ENCODE data around the gene MPP2.

Gene MPP2

DNA sequence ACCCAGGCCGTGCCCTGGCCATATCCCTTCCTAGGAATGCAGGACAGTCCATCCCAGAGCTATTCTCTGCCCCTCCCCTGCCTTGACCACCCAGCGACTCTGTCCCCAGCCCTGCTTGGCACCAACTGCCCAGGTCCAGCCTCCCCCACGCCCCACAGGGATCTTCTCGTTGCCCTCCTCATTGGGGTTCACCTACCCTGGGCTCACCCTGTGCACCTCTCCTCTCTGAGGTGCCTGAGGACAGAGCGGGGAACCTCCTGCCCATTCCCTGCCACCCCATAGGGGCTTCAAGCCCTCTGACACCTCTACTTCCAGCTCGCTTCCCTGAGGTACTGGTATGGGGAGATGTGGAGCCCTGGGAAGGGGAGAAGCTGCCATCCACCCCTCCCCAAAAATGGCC, 6.2 kb upstream of the MPP2 start:
- Histone ChIP-seq H3K27ac (ENCODE audit: low read depth, low read length) (no peak overlapping the region), H2AFZ (ENCODE audit: low read depth, low read length, severe bottlenecking) (no peak overlapping the region), H3F3A (ENCODE audit: insufficient read depth) (no peaks in the 10 kb centered on the region), H3K9ac (ENCODE audit: low read length) (no peak overlapping the region), H3K9me2 (replicated peaks; ENCODE audit: insufficient read depth, low read length) (no peaks in the 10 kb centered on the region), H3K4me2 (ENCODE audit: low read depth, low read length, poor library complexity, severe bottlenecking) (no peak overlapping the region), H3K27me3 (ENCODE audit: low read length) (no peaks in the 10 kb centered on the region), H3K9me3 (ENCODE audit: insufficient read depth, low read length) (no peaks in the 10 kb centered on the region), H4K20me1 (ENCODE audit: low read depth, low read length) (no peaks in the 10 kb centered on the region), H3K4me3 (ENCODE audit: insufficient read depth, low read length, poor library complexity, severe bottlenecking) (no peak overlapping the region), H3K36me3 (ENCODE audit: low read length) (no peaks in the 10 kb centered on the region), H3K79me2 (ENCODE audit: insufficient read depth, low read length) (no peaks in the 10 kb centered on the region)
- TF ChIP-seq EZH2phosphoT487 (conservative IDR thresholded peaks at IDR 0.05; ENCODE audit: low read length), result no peak
- TF ChIP-seq, protein P1, sequence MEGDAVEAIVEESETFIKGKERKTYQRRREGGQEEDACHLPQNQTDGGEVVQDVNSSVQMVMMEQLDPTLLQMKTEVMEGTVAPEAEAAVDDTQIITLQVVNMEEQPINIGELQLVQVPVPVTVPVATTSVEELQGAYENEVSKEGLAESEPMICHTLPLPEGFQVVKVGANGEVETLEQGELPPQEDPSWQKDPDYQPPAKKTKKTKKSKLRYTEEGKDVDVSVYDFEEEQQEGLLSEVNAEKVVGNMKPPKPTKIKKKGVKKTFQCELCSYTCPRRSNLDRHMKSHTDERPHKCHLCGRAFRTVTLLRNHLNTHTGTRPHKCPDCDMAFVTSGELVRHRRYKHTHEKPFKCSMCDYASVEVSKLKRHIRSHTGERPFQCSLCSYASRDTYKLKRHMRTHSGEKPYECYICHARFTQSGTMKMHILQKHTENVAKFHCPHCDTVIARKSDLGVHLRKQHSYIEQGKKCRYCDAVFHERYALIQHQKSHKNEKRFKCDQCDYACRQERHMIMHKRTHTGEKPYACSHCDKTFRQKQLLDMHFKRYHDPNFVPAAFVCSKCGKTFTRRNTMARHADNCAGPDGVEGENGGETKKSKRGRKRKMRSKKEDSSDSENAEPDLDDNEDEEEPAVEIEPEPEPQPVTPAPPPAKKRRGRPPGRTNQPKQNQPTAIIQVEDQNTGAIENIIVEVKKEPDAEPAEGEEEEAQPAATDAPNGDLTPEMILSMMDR (IDR thresholded peaks at IDR 0.05; ENCODE audit: insufficient read depth, low read length, poor library complexity, severe bottlenecking), result no peak

DNA sequence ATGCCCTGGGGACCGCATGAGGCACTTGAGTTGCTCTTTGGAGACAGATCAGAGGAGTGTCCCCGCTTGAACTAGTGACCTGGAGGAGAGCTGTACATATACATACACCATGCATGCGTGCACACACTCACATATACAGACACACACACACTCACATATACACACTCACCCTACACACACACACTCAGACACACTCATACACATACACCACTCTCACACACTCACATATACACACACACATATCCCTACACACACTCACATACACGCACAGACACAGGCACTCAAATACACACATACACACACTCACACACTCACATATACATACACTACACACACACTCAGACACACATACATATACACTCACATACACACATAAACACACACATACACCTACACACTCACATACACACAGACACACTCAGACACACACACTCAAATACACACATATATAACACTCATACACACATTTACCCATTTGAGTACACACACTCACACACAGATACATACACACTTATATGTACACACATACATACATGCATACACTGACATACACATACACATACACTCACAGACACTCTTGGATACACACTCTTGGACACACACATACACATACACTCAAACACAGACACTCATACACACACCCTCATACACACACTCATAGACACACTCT, 5.4 kb upstream of the MPP2 start:
- Histone ChIP-seq H3K9me3 (ENCODE audit: insufficient read depth, low read length) (no peaks in the 10 kb centered on the region), H2AFZ (ENCODE audit: low read depth, low read length, severe bottlenecking) (no peak overlapping the region), H3K36me3 (ENCODE audit: low read length) (no peaks in the 10 kb centered on the region), H3K4me3 (ENCODE audit: insufficient read depth, low read length, poor library complexity, severe bottlenecking) (no peak overlapping the region), H3K4me2 (ENCODE audit: low read depth, low read length, poor library complexity, severe bottlenecking) (no peak overlapping the region), H3K9me2 (replicated peaks; ENCODE audit: insufficient read depth, low read length) (no peaks in the 10 kb centered on the region), H3K27me3 (ENCODE audit: low read length) (no peaks in the 10 kb centered on the region), H3K79me2 (ENCODE audit: insufficient read depth, low read length) (no peaks in the 10 kb centered on the region), H3K27ac (ENCODE audit: low read depth, low read length) (no peak overlapping the region), H3F3A (ENCODE audit: insufficient read depth) (no peaks in the 10 kb centered on the region), H3K9ac (ENCODE audit: low read length) (no peak overlapping the region), H4K20me1 (ENCODE audit: low read depth, low read length) (no peaks in the 10 kb centered on the region)
- no peak for TF ChIP-seq EZH2phosphoT487 (conservative IDR thresholded peaks at IDR 0.05; ENCODE audit: low read length)
- TF ChIP-seq, protein P1 (IDR thresholded peaks at IDR 0.05; ENCODE audit: insufficient read depth, low read length, poor library complexity, severe bottlenecking), result no peak

DNA sequence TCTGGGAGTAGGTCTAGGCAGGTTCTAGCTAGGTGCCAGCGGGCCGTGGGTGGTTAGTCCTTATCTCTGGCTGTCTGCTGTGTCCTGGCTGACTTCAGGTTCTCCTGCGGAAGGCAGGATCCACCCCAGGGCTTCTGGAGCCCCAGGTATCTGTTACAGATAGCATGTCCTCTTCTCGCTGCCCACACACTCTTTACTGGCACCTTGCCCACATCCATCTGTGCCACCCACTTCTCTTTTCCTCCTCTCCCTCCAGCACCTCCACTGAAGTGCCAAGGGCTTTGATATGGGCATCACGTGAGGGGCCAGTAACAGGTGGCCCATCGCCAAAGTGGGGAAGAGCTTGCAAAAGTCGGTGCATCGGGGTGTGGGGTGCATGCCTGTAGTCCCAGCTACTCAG, 4.6 kb upstream of the MPP2 start:
- no peaks in the 10 kb centered on the region for H3K36me3 ChIP-seq (ENCODE audit: low read length)
- no peaks in the 10 kb centered on the region for H3K79me2 ChIP-seq (ENCODE audit: insufficient read depth, low read length)
- no peak overlapping the region for H3K4me2 ChIP-seq (ENCODE audit: low read depth, low read length, poor library complexity, severe bottlenecking)
- H4K20me1 ChIP-seq (ENCODE audit: low read depth, low read length), result no peaks in the 10 kb centered on the region
- H2AFZ ChIP-seq (ENCODE audit: low read depth, low read length, severe bottlenecking), result no peak overlapping the region
- H3K9me2 ChIP-seq (replicated peaks; ENCODE audit: insufficient read depth, low read length), result no peaks in the 10 kb centered on the region
- H3K27me3 ChIP-seq (ENCODE audit: low read length), result no peaks in the 10 kb centered on the region
- TF ChIP-seq EZH2phosphoT487 (conservative IDR thresholded peaks at IDR 0.05; ENCODE audit: low read length), result no peak
- TF ChIP-seq, protein P1 (IDR thresholded peaks at IDR 0.05; ENCODE audit: insufficient read depth, low read length, poor library complexity, severe bottlenecking), result no peak
- no peak overlapping the region for H3K27ac ChIP-seq (ENCODE audit: low read depth, low read length)
- no peaks in the 10 kb centered on the region for H3F3A ChIP-seq (ENCODE audit: insufficient read depth)
- H3K9ac ChIP-seq (ENCODE audit: low read length), result no peak overlapping the region
- H3K4me3 ChIP-seq (ENCODE audit: insufficient read depth, low read length, poor library complexity, severe bottlenecking), result no peak overlapping the region
- no peaks in the 10 kb centered on the region for H3K9me3 ChIP-seq (ENCODE audit: insufficient read depth, low read length)
